ENCODE measurements around the gene TSHZ3. TPM values are rescaled to one million over a fixed set of nuclear protein-coding genes. Genes with fewer than 3 reads are reported as not detected.

The TSHZ3 gene
- total RNA-seq, 1 experiment from 2014 or later: 14.8 TPM

DNA sequence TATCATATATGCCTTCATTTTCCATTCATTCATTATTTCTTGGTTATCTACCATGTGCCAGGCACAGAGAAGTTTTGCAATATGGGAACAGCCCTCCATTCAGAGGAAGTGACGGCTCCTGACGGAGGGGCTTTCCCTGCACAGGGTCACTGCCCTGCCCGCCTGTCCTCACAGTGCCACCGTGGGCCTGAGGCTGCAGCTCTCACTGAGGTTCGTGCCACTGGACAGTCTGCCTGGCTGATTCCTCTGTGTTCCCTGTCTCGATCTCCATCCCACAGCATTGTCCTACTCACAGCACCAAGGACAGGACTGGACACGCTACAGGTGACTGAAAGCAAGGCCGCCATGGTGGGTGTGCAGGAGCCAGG lies 92.7 kb downstream of the TSHZ3 start:
- BruUV-seq (replicated peaks): no TSS peak
- no peaks in the 10 kb centered on the region for H3K27me3 ChIP-seq (replicated peaks; ENCODE audit: insufficient read depth, low read depth, low read length, poor library complexity)
- H3K27ac ChIP-seq (ENCODE audit: low read depth, low read length, poor library complexity, severe bottlenecking): no peak overlapping the region
- TF ChIP-seq, protein P1, sequence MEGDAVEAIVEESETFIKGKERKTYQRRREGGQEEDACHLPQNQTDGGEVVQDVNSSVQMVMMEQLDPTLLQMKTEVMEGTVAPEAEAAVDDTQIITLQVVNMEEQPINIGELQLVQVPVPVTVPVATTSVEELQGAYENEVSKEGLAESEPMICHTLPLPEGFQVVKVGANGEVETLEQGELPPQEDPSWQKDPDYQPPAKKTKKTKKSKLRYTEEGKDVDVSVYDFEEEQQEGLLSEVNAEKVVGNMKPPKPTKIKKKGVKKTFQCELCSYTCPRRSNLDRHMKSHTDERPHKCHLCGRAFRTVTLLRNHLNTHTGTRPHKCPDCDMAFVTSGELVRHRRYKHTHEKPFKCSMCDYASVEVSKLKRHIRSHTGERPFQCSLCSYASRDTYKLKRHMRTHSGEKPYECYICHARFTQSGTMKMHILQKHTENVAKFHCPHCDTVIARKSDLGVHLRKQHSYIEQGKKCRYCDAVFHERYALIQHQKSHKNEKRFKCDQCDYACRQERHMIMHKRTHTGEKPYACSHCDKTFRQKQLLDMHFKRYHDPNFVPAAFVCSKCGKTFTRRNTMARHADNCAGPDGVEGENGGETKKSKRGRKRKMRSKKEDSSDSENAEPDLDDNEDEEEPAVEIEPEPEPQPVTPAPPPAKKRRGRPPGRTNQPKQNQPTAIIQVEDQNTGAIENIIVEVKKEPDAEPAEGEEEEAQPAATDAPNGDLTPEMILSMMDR (conservative IDR thresholded peaks at IDR 0.05; ENCODE audit: low read depth, low read length): no peak
- no peak for TF ChIP-seq EZH2 (IDR thresholded peaks at IDR 0.05; ENCODE audit: borderline replicate concordance, low read depth, low read length, poor library complexity, severe bottlenecking)
- CTCF ChIA-PET: no interaction called here
- H3K9me3 ChIP-seq (ENCODE audit: low read depth, low read length, poor library complexity, severe bottlenecking): no peaks in the 10 kb centered on the region
- intact Hi-C loops (cut with micrococcal nuclease; ENCODE audit: unreplicated experiment): no loop called here
- no peaks in the 10 kb centered on the region for H3K36me3 ChIP-seq (ENCODE audit: insufficient read depth, low read length, poor library complexity, severe bottlenecking)
- no peak for DNase-seq (ENCODE audit: low spot score)
- no peak overlapping the region for H3K4me3 ChIP-seq (ENCODE audit: low read depth, low read length, poor library complexity, severe bottlenecking)
- H3K4me1 ChIP-seq (ENCODE audit: insufficient read depth, low read length, poor library complexity, severe bottlenecking): peaks cover 1% of the 10 kb centered on the region
- POLR2A ChIA-PET (ENCODE audit: low non-redundant PET): no interaction called here

DNA sequence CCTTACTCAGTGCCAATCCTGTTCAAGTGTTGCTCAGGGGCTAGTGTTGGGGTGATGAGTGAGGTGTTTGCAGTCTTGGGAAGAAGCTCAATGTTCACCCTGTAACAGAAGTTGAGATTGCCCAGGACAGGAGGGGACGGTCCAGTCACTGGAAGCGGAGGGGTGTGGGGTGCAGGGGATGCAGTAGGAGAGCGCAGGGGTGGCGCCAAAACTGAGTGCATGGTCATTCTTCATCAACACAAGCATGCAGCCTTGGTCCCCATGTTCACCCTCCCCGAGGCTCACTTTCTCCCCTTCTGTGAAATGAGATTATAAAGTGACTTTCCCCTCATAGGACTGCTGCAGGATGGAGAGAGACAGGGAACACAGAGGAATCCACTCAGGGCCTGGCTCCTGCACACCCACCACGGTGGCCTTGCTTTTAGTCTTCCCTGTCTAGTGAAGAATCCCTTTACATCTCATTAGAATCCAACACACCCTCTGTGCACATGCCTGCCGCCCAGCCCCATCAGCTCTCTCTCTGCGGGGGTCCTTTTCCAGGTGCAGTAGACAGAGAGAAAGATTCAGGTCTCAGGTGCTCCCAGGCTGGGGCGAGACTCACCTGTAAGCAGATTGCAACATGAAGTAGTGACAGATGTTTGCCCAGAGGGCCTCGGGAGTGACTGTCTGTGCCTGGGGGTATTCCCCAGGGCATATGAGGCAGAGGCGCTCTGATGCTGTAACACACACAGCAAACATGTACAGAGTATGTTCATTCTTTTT lies 93.2 kb downstream of the TSHZ3 start:
- CTCF ChIA-PET: no interaction called here
- H3K4me3 ChIP-seq (ENCODE audit: low read depth, low read length, poor library complexity, severe bottlenecking): no peak overlapping the region
- H3K36me3 ChIP-seq (ENCODE audit: insufficient read depth, low read length, poor library complexity, severe bottlenecking): no peaks in the 10 kb centered on the region
- no peaks in the 10 kb centered on the region for H3K9me3 ChIP-seq (ENCODE audit: low read depth, low read length, poor library complexity, severe bottlenecking)
- H3K27ac ChIP-seq (ENCODE audit: low read depth, low read length, poor library complexity, severe bottlenecking): no peak overlapping the region
- no peak for DNase-seq (ENCODE audit: low spot score)
- no peaks in the 10 kb centered on the region for H3K4me1 ChIP-seq (ENCODE audit: insufficient read depth, low read length, poor library complexity, severe bottlenecking)
- POLR2A ChIA-PET (ENCODE audit: low non-redundant PET): no interaction called here
- intact Hi-C loops (cut with micrococcal nuclease; ENCODE audit: unreplicated experiment): no loop called here
- no TSS peak for BruUV-seq (replicated peaks)
- no peaks in the 10 kb centered on the region for H3K27me3 ChIP-seq (replicated peaks; ENCODE audit: insufficient read depth, low read depth, low read length, poor library complexity)
- no peak for TF ChIP-seq EZH2 (IDR thresholded peaks at IDR 0.05; ENCODE audit: borderline replicate concordance, low read depth, low read length, poor library complexity, severe bottlenecking)
- TF ChIP-seq, protein P1 (conservative IDR thresholded peaks at IDR 0.05; ENCODE audit: low read depth, low read length): no peak

DNA sequence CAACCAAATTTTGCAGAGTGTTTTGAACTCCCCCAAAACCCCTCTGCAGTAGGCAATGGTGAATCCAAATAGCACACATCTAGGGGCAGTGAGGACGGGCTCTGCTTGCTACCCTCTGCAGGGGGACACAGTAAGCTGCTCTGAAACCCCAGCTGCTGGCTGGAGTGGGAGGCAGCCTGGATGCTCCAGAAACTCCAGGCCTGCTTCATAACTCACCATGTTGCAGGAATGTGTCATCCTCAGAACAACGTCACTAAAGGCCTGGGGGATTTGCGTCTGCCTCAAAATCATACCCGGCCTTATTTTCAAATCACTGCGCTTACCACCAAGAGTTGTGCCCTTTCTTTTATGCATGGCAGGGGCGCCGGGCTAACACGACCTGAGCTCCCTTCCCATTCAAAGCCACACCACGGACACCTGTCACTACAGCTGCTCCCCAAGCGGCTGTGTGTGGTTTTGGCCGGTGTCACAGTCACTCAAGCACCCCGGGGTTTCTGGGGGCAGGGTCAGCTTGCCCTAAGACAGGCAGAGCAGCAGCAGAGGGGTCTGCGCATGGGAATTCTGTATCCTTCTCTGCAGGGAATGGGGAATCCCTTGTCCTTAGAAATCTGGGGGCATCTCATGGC lies 93.9 kb downstream of the TSHZ3 start:
- H3K36me3 ChIP-seq (ENCODE audit: insufficient read depth, low read length, poor library complexity, severe bottlenecking): no peaks in the 10 kb centered on the region
- ChIA-PET POLR2A (ENCODE audit: low non-redundant PET) (no interaction called here), CTCF (no interaction called here)
- H3K4me1 ChIP-seq (ENCODE audit: insufficient read depth, low read length, poor library complexity, severe bottlenecking): no peaks in the 10 kb centered on the region
- DNase-seq (ENCODE audit: low spot score): no peak
- no peaks in the 10 kb centered on the region for H3K27me3 ChIP-seq (replicated peaks; ENCODE audit: insufficient read depth, low read depth, low read length, poor library complexity)
- H3K9me3 ChIP-seq (ENCODE audit: low read depth, low read length, poor library complexity, severe bottlenecking): no peaks in the 10 kb centered on the region
- no peak for TF ChIP-seq EZH2 (IDR thresholded peaks at IDR 0.05; ENCODE audit: borderline replicate concordance, low read depth, low read length, poor library complexity, severe bottlenecking)
- TF ChIP-seq, protein P1 (conservative IDR thresholded peaks at IDR 0.05; ENCODE audit: low read depth, low read length): no peak
- no peak overlapping the region for H3K27ac ChIP-seq (ENCODE audit: low read depth, low read length, poor library complexity, severe bottlenecking)
- BruUV-seq (replicated peaks): no TSS peak
- H3K4me3 ChIP-seq (ENCODE audit: low read depth, low read length, poor library complexity, severe bottlenecking): no peak overlapping the region
- intact Hi-C loops (cut with micrococcal nuclease; ENCODE audit: unreplicated experiment): no loop called here
